Endothelial cell of umbilical vein (primary cell): ENCODE measurements around the gene AGFG2.
A peak's percentile ranks its signal among the peaks of the same experiment; 100 is the strongest.

Experiments
- CTCF ChIP-seq, 2 donors: IDR thresholded peaks; 1 replicate in 1 of 2; 2 replicates in 1 of 2; pipeline ENCODE4 v1.5.1; 2011; ENCODE audit warnings: low read length in 2 of 2, mild to moderate bottlenecking in 2 of 2, moderate library complexity in 2 of 2, control low read depth in 1 of 2, inconsistent platforms in 1 of 2, low read depth in 1 of 2; ENCODE audit not compliant: insufficient read depth in 1 of 2; ENCODE audit errors: extremely low read depth in 1 of 2
- EZH2 ChIP-seq: IDR thresholded peaks from 2 replicates; pipeline ENCODE4 v1.6.1; 2012; ENCODE audit warnings: borderline replicate concordance, low read depth, mild to moderate bottlenecking, moderate library complexity, low read length, inconsistent platforms; ENCODE audit not compliant: severe bottlenecking
- JUN ChIP-seq: IDR thresholded peaks from 2 replicates; pipeline ENCODE4 v1.6.1; 2011; ENCODE audit warnings: borderline replicate concordance, low read depth; ENCODE audit not compliant: insufficient read length, insufficient read depth
- MYC ChIP-seq: IDR thresholded peaks from one replicate; pipeline ENCODE4 v1.6.1; 2011; ENCODE audit warnings: mild to moderate bottlenecking, low read depth, low read length
- POLR2A ChIP-seq: IDR thresholded peaks from 2 replicates; pipeline ENCODE4 v1.6.1; 2012; ENCODE audit warnings: low read depth, mild to moderate bottlenecking, control low read depth, low read length
- POLR2AphosphoS5 ChIP-seq: IDR thresholded peaks from 2 replicates; pipeline ENCODE4 v1.6.1; 2012; ENCODE audit warnings: low read depth, mild to moderate bottlenecking, control low read depth, low read length, moderate library complexity; ENCODE audit not compliant: insufficient read depth

GRCh38 chr7:100585511-100586265 lies 46.7 kb downstream of the AGFG2 start, which contains the start of gene LRCH4:
- TF ChIP-seq CTCF (IDR thresholded peaks at IDR 0.05; ENCODE audit: extremely low read depth in 1 of 2, insufficient read depth in 1 of 2, low read depth in 1 of 2, low read length in 2 of 2) (no peak), POLR2AphosphoS5 (peak; percentile 92), POLR2A (peak; percentile 94), MYC (no peak), JUN (no peak), EZH2 (no peak)
